Stimulated activated CD4-positive, alpha-beta T cell treated with anti-CD3 and anti-CD28 coated beads, Interleukin-4, amount 100 ng/mL, for 1 hour (primary cell): ENCODE measurements around the gene HAPSTR1.

Experiments
- DNase-seq: peaks from one replicate; pipeline ENCODE4 v3.0.0-alpha.2; 2020

Gene HAPSTR1

GRCh38 chr16:9097266-9098219 lies 6.1 kb downstream of the HAPSTR1 start:
- DNase-seq, result no peak

GRCh38 chr16:9098377-9099090 lies 7.1 kb downstream of the HAPSTR1 start:
- no peak for DNase-seq

- DNase-seq, result no peak
These were observed 7.7 kb downstream of the HAPSTR1 start for GRCh38 chr16:9099131-9099625.

GRCh38 chr16:9102379-9102778 lies 10.9 kb downstream of the HAPSTR1 start:
- DNase-seq, result no peak

GRCh38 chr16:9102943-9103342 lies 11.5 kb downstream of the HAPSTR1 start:
- DNase-seq, result no peak

- no peak for DNase-seq
These were observed 12.1 kb downstream of the HAPSTR1 start for GRCh38 chr16:9103546-9103945.

GRCh38 chr16:9105189-9105588 lies 13.7 kb downstream of the HAPSTR1 start:
- no peak for DNase-seq

- DNase-seq, result no peak
These were observed 15.9 kb downstream of the HAPSTR1 start for GRCh38 chr16:9107025-9107970.

GRCh38 chr16:9109255-9109654 lies 17.8 kb downstream of the HAPSTR1 start:
- no peak for DNase-seq

- no peak for DNase-seq
These were observed 20.9 kb downstream of the HAPSTR1 start for GRCh38 chr16:9112166-9112843.

GRCh38 chr16:9112844-9113186 lies 21.4 kb downstream of the HAPSTR1 start:
- no peak for DNase-seq

- no peak for DNase-seq
These were observed 22.3 kb downstream of the HAPSTR1 start for GRCh38 chr16:9113707-9114106.

GRCh38 chr16:9114112-9114511 lies 22.7 kb downstream of the HAPSTR1 start:
- DNase-seq, result no peak

GRCh38 chr16:9114842-9115241 lies 23.4 kb downstream of the HAPSTR1 start:
- DNase-seq, result no peak

GRCh38 chr16:9115277-9115676 lies 23.8 kb downstream of the HAPSTR1 start:
- no peak for DNase-seq

- DNase-seq, result no peak
These were observed 24.7 kb downstream of the HAPSTR1 start for GRCh38 chr16:9116141-9116540.

GRCh38 chr16:9118170-9118569 lies 26.7 kb downstream of the HAPSTR1 start:
- no peak for DNase-seq

GRCh38 chr16:9119795-9120194 lies 28.4 kb downstream of the HAPSTR1 start:
- no peak for DNase-seq

- no peak for DNase-seq
These were observed 30.9 kb downstream of the HAPSTR1 start for GRCh38 chr16:9122342-9122741.

GRCh38 chr16:9122969-9123368 lies 31.5 kb downstream of the HAPSTR1 start:
- DNase-seq, result no peak

GRCh38 chr16:9123401-9123800 lies 32.0 kb downstream of the HAPSTR1 start:
- no peak for DNase-seq

GRCh38 chr16:9123871-9124270 lies 32.4 kb downstream of the HAPSTR1 start:
- DNase-seq, result no peak
